ENCODE measurements around the gene RIMS4. TPM values are rescaled to one million over a fixed set of nuclear protein-coding genes. Genes with fewer than 3 reads are reported as not detected.

Gene RIMS4
- total RNA-seq, 1 donor from 2014 or later = 8.0 TPM

- ATAC-seq (no peak), DNase-seq (ENCODE audit: low spot score) (no peak)
- intact Hi-C loops (cut with DNase I) = no loop called here
Observed at GRCh38 chr20:44731657-44732056, 78.7 kb downstream of the RIMS4 start.

GRCh38 chr20:44730441-44730840 lies 79.9 kb downstream of the RIMS4 start:
- ATAC-seq = no peak
- intact Hi-C loops (cut with DNase I) = no loop called here
- DNase-seq (ENCODE audit: low spot score) = no peak

- intact Hi-C loops (cut with DNase I) = no loop called here
- ATAC-seq (peak; percentile 82), DNase-seq (ENCODE audit: low spot score) (no peak)
Observed at GRCh38 chr20:44728801-44729443, 81.4 kb downstream of the RIMS4 start.

- ATAC-seq (no peak), DNase-seq (ENCODE audit: low spot score) (no peak)
- intact Hi-C loops (cut with DNase I) = no loop called here
Observed at GRCh38 chr20:44727651-44728050, 82.7 kb downstream of the RIMS4 start.

GRCh38 chr20:44727039-44727438 lies 83.3 kb downstream of the RIMS4 start:
- DNase-seq (ENCODE audit: low spot score) = no peak
- intact Hi-C loops (cut with DNase I) = no loop called here
- no peak for ATAC-seq

- ATAC-seq = no peak
- DNase-seq (ENCODE audit: low spot score) = no peak
- intact Hi-C loops (cut with DNase I) = no loop called here
Observed at GRCh38 chr20:44725837-44726236, 84.5 kb downstream of the RIMS4 start.

- ATAC-seq (no peak), DNase-seq (ENCODE audit: low spot score) (no peak)
- intact Hi-C loops (cut with DNase I) = no loop called here
Observed at GRCh38 chr20:44724423-44725091, 85.8 kb downstream of the RIMS4 start.

- intact Hi-C loops (cut with DNase I) = no loop called here
- DNase-seq (ENCODE audit: low spot score) = no peak
- ATAC-seq = no peak
Observed at GRCh38 chr20:44723798-44724362, 86.5 kb downstream of the RIMS4 start.

- ATAC-seq (no peak), DNase-seq (ENCODE audit: low spot score) (no peak)
- intact Hi-C loops (cut with DNase I) = no loop called here
Observed at GRCh38 chr20:44723391-44723790, 87.0 kb downstream of the RIMS4 start.

GRCh38 chr20:44722990-44723389 lies 87.4 kb downstream of the RIMS4 start:
- no peak for ATAC-seq
- intact Hi-C loops (cut with DNase I) = no loop called here
- no peak for DNase-seq (ENCODE audit: low spot score)

GRCh38 chr20:44721785-44722054 lies 88.6 kb downstream of the RIMS4 start:
- intact Hi-C loops (cut with DNase I) = no loop called here
- no peak for DNase-seq (ENCODE audit: low spot score)
- ATAC-seq = no peak

- DNase-seq (ENCODE audit: low spot score) (no peak), ATAC-seq (peak; percentile 82)
- intact Hi-C loops (cut with DNase I) = no loop called here
Observed at GRCh38 chr20:44720997-44721784, 89.2 kb downstream of the RIMS4 start.

GRCh38 chr20:44720621-44720996 lies 89.7 kb downstream of the RIMS4 start:
- ATAC-seq = peak; percentile 16

GRCh38 chr20:44719841-44720240 lies 90.5 kb downstream of the RIMS4 start:
- ATAC-seq (no peak), DNase-seq (ENCODE audit: low spot score) (no peak)
- intact Hi-C loops (cut with DNase I) = no loop called here

More at GRCh38 chr20:44720621-44720996, 89.7 kb downstream of the RIMS4 start:
- no peak for DNase-seq (ENCODE audit: low spot score)
- intact Hi-C loops (cut with DNase I) = no loop called here

GRCh38 chr20:44717986-44718385 lies 92.4 kb downstream of the RIMS4 start:
- intact Hi-C loops (cut with DNase I) = no loop called here
- DNase-seq (ENCODE audit: low spot score) (no peak), ATAC-seq (no peak)

- DNase-seq (ENCODE audit: low spot score) = peak; percentile 55
- no peak for ATAC-seq
- intact Hi-C loops (cut with DNase I) = no loop called here
Observed at GRCh38 chr20:44716309-44717106, 93.8 kb downstream of the RIMS4 start.

- intact Hi-C loops (cut with DNase I) = no loop called here
- ATAC-seq = no peak
- DNase-seq (ENCODE audit: low spot score) = no peak
Observed at GRCh38 chr20:44715499-44716308, 94.6 kb downstream of the RIMS4 start.

GRCh38 chr20:44714701-44715498 lies 95.4 kb downstream of the RIMS4 start, which contains the start of gene CCN5:
Gene CCN5 (plus strand): TSS chr20:44715369. CDS start chr20:44715391, 22 bp downstream.
- intact Hi-C loops (cut with DNase I) = no loop called here
- ATAC-seq = peak; percentile 92
- DNase-seq (ENCODE audit: low spot score) = peak; percentile 93
